Gastroesophageal sphincter (tissue), 4 donors: ENCODE results near the gene GPHN. TPM values are rescaled to one million over a fixed set of nuclear protein-coding genes. Genes with fewer than 3 reads are reported as not detected.

Experiments
- ATAC-seq: fragments of 150-250 bp; one replicate; pipeline ENCODE4 v1.9.1; 2016; ENCODE audit warnings: mild to moderate bottlenecking, moderate library complexity
- H3K27ac ChIP-seq, 4 donors: fragments of 200-600 bp; sonication (generic) in 3 of 4; 1 replicate in 3 of 4; 2 replicates in 1 of 4; pipeline ENCODE4 v1.5.1; 2016 to 2019
- H3K27me3 ChIP-seq: fragments of 200-600 bp; sonication (generic); one replicate; pipeline ENCODE4 v1.5.1; 2019
- H3K36me3 ChIP-seq, 2 donors: fragments of 200-600 bp; sonication (generic); one replicate each; pipeline ENCODE4 v1.5.1; 2019; ENCODE audit warnings: control low read depth in 1 of 2
- H3K4me1 ChIP-seq, 3 donors: fragments of 200-600 bp; sonication (generic); 1 replicate in 2 of 3; 2 replicates in 1 of 3; pipeline ENCODE4 v1.5.1; 2016 to 2019; ENCODE audit warnings: control low read depth in 2 of 3
- H3K4me3 ChIP-seq, 2 donors: fragments of 200-600 bp; sonication (generic); one replicate each; pipeline ENCODE4 v1.5.1; 2019; ENCODE audit warnings: mild to moderate bottlenecking in 1 of 2, moderate library complexity in 1 of 2
- H3K9me3 ChIP-seq, 3 donors: fragments of 200-600 bp; sonication (generic); one replicate each; pipeline ENCODE4 v1.5.1; 2017 to 2019; ENCODE audit warnings: control low read depth in 2 of 3
- EP300 ChIP-seq: sonication (generic); formaldehyde crosslinking; IDR thresholded peaks from one replicate; pipeline ENCODE4 v1.6.1; 2017; ENCODE audit warnings: antibody characterized with exemption, mild to moderate bottlenecking
- POLR2A ChIP-seq, 2 donors: fragments of 450-650 bp; IDR thresholded peaks; one replicate each; pipeline ENCODE4 v1.6.1; 2017; ENCODE audit warnings: antibody characterized with exemption in 2 of 2, mild to moderate bottlenecking in 2 of 2, moderate library complexity in 1 of 2
- POLR2AphosphoS5 ChIP-seq: sonication (generic); formaldehyde crosslinking; IDR thresholded peaks from one replicate; pipeline ENCODE4 v1.6.1; 2017; ENCODE audit warnings: antibody characterized with exemption
- WGBS, 2 donors: methylation state at CpG; one replicate each; pipeline ENCODE4 v1.1.5; 2018; ENCODE audit warnings: low coverage in 1 of 2; 5-methylcytosine and 5-hydroxymethylcytosine counted together
- total RNA-seq, 4 donors: library from RNA; depleted of rRNA; stranded (reverse); fragments of >200 nt; gene quantifications; one replicate each; pipeline ENCODE4 v1.1.0, GENCODE V29; 2016
- TF ChIP-seq, protein P1 (sequence below), 4 experiments: fragments of 200-600 bp in 2 of 4; fragments of 450-650 bp in 2 of 4; sonication (generic) in 1 of 4; IDR thresholded peaks; one replicate each; pipeline ENCODE4 v1.5.1; 2017 to 2019; ENCODE audit warnings: antibody characterized with exemption in 4 of 4, mild to moderate bottlenecking in 2 of 4, moderate library complexity in 2 of 4

GPHN gene
- total RNA-seq, 4 donors from 2014 or later: 13.1 to 16.5 (median 14.7) TPM

DNA sequence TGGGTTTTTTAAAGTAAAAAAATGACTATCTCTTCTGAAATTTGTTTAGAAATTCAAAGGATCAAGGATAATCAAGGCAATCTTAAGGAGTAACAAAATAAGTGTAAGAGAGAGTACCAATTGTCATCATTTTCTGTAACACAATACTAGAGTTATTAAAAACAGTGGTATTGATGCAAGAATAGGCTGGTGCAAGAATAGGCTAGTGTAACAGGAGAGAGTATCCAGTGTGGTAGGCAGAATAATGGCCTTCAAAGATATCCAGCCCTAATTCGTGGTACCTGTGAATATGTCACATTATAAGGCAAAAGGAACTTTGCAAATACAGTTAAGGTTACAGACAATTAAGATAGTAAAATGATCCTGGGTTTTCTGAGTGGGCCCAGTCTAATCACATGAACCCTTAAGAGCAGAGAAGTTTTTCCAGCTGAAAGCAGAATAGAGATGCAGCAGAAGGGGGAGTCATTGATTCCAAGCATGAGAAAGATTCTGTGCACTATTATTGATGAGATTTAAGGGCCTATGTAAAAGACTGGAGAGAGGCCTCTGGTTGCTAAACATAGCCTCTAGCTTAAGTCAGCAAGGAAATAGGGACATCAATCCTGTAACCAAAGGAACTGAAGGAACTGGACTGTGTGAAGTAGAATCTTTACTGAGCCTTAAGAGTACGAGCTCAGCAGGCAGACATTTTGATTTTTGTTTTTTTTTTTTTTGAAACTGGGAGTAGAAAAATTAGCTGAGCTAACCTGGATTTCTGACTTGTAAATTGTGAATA, 134.1 kb downstream of the GPHN start:
- TF ChIP-seq POLR2A (IDR thresholded peaks at IDR 0.05): no peak
- TF ChIP-seq, protein P1, sequence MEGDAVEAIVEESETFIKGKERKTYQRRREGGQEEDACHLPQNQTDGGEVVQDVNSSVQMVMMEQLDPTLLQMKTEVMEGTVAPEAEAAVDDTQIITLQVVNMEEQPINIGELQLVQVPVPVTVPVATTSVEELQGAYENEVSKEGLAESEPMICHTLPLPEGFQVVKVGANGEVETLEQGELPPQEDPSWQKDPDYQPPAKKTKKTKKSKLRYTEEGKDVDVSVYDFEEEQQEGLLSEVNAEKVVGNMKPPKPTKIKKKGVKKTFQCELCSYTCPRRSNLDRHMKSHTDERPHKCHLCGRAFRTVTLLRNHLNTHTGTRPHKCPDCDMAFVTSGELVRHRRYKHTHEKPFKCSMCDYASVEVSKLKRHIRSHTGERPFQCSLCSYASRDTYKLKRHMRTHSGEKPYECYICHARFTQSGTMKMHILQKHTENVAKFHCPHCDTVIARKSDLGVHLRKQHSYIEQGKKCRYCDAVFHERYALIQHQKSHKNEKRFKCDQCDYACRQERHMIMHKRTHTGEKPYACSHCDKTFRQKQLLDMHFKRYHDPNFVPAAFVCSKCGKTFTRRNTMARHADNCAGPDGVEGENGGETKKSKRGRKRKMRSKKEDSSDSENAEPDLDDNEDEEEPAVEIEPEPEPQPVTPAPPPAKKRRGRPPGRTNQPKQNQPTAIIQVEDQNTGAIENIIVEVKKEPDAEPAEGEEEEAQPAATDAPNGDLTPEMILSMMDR (IDR thresholded peaks at IDR 0.05): no peak
- TF ChIP-seq EP300: no peak
- no peak for TF ChIP-seq POLR2AphosphoS5
- ATAC-seq: no peak

DNA sequence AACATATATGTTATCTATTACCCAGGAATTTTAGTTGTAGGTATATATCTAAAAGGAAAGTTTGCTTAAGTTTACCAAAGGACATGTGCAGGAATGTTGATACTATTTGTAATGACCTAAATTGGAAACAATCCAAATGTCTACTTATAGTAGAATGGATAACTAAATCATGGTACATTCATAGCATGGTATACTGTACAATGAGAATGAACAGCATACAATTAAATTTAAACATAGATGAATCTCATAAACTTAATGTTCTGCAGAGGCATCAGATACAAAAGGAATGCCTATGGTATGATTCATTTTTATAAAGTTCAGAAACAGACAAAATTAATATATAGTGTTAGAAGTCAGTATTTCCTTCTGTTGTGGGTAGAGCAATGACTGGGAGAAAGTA, 135.4 kb downstream of the GPHN start:
- no peaks in the 10 kb centered on the region for H3K27me3 ChIP-seq
- no peak overlapping the region for H3K27ac ChIP-seq
- no peak for ATAC-seq
- H3K9me3 ChIP-seq: no peaks in the 10 kb centered on the region
- no peak overlapping the region for H3K4me3 ChIP-seq
- no peak for TF ChIP-seq POLR2AphosphoS5
- TF ChIP-seq EP300: no peak
- TF ChIP-seq, protein P1 (IDR thresholded peaks at IDR 0.05): no peak
- no peak for TF ChIP-seq POLR2A (IDR thresholded peaks at IDR 0.05)
- no peaks in the 10 kb centered on the region for H3K36me3 ChIP-seq
- H3K4me1 ChIP-seq: no peaks in the 10 kb centered on the region

More for the DNA sequence above, 134.1 kb downstream of the GPHN start:
- Histone ChIP-seq H3K9me3 (no peaks in the 10 kb centered on the region), H3K27me3 (no peaks in the 10 kb centered on the region), H3K36me3 (no peaks in the 10 kb centered on the region), H3K4me3 (no peak overlapping the region), H3K27ac (no peak overlapping the region), H3K4me1 (no peaks in the 10 kb centered on the region)
- 68 to 71% methylated on average over 2 of the region's 2 CpGs for WGBS, 2 donors

DNA sequence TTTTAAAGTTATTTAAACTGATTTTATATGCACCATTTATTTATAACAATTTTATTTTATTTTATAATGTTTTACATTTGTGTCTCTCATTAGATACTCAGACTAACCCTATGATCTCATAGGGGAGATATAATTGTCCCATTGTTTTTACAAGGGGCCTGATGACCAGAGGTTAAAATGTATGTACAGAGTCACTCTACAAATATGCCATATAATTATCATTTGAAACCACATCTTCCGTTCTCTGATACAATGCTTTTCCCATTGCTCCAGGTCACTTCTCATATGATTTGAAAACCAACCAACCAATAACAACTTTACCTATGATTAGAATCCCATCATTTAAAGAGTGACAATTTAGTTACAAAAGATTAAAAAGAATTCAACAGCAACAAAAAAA, 137.8 kb downstream of the GPHN start:
- H3K4me1 ChIP-seq: peaks cover 0 to 6% (median 0%) of the 10 kb centered on the region in 3 donors
- TF ChIP-seq POLR2AphosphoS5 (no peak), EP300 (no peak), POLR2A (IDR thresholded peaks at IDR 0.05) (no peak)
- TF ChIP-seq, protein P1 (IDR thresholded peaks at IDR 0.05): no peak
- WGBS, 2 donors: 67 to 86% methylated on average over 1 of the region's 1 CpG
- H3K9me3 ChIP-seq: no peaks in the 10 kb centered on the region
- H3K4me3 ChIP-seq: no peak overlapping the region
- H3K27me3 ChIP-seq: no peaks in the 10 kb centered on the region
- no peaks in the 10 kb centered on the region for H3K36me3 ChIP-seq
- ATAC-seq: no peak
- H3K27ac ChIP-seq: no peak overlapping the region

DNA sequence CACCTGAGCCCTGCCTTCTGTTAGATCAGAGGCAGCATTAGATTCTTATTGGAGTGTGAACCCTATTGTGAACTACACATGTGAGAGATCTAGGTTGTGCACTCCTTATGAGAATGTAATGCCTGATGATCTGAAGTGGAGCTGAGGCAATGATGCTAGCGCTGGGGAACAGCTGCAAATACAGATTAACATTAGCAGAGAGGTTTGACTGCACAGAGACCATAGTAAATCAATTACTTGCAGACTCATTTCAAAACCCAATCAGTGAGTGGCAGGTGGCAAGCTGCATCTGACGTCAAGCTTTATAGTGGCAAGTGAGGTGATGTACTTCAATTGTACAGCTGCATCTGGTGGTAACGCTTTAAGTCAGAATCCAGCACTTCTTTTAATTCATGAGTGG, 141.6 kb downstream of the GPHN start:
- H3K9me3 ChIP-seq: no peaks in the 10 kb centered on the region
- ATAC-seq: no peak
- 80 to 100% methylated on average over 2 of the region's 3 CpGs for WGBS, 2 donors
- H3K4me1 ChIP-seq: peaks cover 0 to 6% (median 0%) of the 10 kb centered on the region in 3 donors
- no peaks in the 10 kb centered on the region for H3K27me3 ChIP-seq
- H3K36me3 ChIP-seq: no peaks in the 10 kb centered on the region
- no peak overlapping the region for H3K4me3 ChIP-seq
- no peak overlapping the region for H3K27ac ChIP-seq
- no peak for TF ChIP-seq EP300
- TF ChIP-seq POLR2AphosphoS5: no peak
- TF ChIP-seq, protein P1 (IDR thresholded peaks at IDR 0.05): no peak
- TF ChIP-seq POLR2A (IDR thresholded peaks at IDR 0.05): no peak

DNA sequence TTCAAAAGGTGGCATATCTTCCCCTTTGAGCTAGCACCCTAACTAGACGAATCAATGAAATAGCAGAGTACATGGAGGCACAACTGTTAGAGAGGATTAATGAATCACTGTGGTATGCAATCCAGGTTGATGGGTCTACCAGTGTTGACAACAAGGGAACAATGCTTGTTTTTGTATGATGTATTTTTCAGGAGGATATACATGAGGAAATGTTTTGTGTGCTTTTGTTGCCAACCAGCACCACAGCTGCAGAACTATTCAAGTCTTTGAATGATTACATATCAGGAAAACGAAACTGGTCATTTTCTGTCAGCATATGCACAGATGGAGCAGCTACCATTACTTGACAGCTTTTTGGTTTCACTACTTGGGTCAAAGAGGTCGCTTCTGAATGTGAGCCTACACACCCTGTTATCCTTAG, 142.6 kb downstream of the GPHN start:
- Histone ChIP-seq H3K36me3 (no peaks in the 10 kb centered on the region), H3K27me3 (no peaks in the 10 kb centered on the region), H3K4me1 (peaks cover 0 to 6% (median 0%) of the 10 kb centered on the region in 3 donors), H3K4me3 (no peak overlapping the region), H3K9me3 (no peaks in the 10 kb centered on the region), H3K27ac (no peak overlapping the region)
- 60 to 73% methylated on average over 2 to 3 of the region's 3 CpGs for WGBS, 2 donors
- no peak for ATAC-seq
- TF ChIP-seq, protein P1 (IDR thresholded peaks at IDR 0.05): no peak
- TF ChIP-seq POLR2A (IDR thresholded peaks at IDR 0.05) (no peak), EP300 (no peak), POLR2AphosphoS5 (no peak)
